HTERT RPE-1 (cell line): Measurements from ENCODE around the gene BUD13.
"Not testable (repeated sequence)": the region's sequence is repeated elsewhere in the genome, so short reads cannot be mapped to it uniquely, and the experiment has no call there.

ENCODE experiments used
- in situ Hi-C: fragments of 300-500 bp; cut with MboI; formaldehyde crosslinking; loops from 4 replicates; pipeline ENCODE4 v1.14.3; 2020; ENCODE audit warnings: low sequenced_read_pairs

BUD13 gene

GRCh38 chr11:116772443-116773202, at the start of gene BUD13:
TSS of gene BUD13 (minus strand) at chr11:116772987. CDS start at chr11:116772964, 23 bp downstream.
- in situ Hi-C loops = no loop called here

GRCh38 chr11:116822575-116822974, 49.8 kb upstream of the BUD13 start:
- in situ Hi-C loops = no loop called here

GRCh38 chr11:116821050-116821918, 48.5 kb upstream of the BUD13 start:
- in situ Hi-C loops = no loop called here

- in situ Hi-C loops = no loop called here
Measured at GRCh38 chr11:116819049-116819448, 46.3 kb upstream of the BUD13 start.

- in situ Hi-C loops = no loop called here
Measured at GRCh38 chr11:116814502-116814901, 41.7 kb upstream of the BUD13 start.

GRCh38 chr11:116813781-116814471, 41.1 kb upstream of the BUD13 start:
- in situ Hi-C loops = no loop called here

- in situ Hi-C loops = no loop called here
Measured at GRCh38 chr11:116813170-116813569, 40.4 kb upstream of the BUD13 start.

GRCh38 chr11:116812109-116812508, 39.3 kb upstream of the BUD13 start:
- in situ Hi-C loops = no loop called here

GRCh38 chr11:116811194-116811593, 38.4 kb upstream of the BUD13 start:
- in situ Hi-C loops = no loop called here

- in situ Hi-C loops = no loop called here
Measured at GRCh38 chr11:116808262-116809175, 35.7 kb upstream of the BUD13 start.

GRCh38 chr11:116807601-116808261, 34.9 kb upstream of the BUD13 start:
- in situ Hi-C loops = no loop called here

- in situ Hi-C loops = no loop called here
Measured at GRCh38 chr11:116804001-116804400, 31.2 kb upstream of the BUD13 start.

GRCh38 chr11:116801662-116802061, 28.9 kb upstream of the BUD13 start:
- in situ Hi-C loops = not testable (repeated sequence)

GRCh38 chr11:116800610-116801009, 27.8 kb upstream of the BUD13 start:
- in situ Hi-C loops = no loop called here

GRCh38 chr11:116798368-116798767, 25.6 kb upstream of the BUD13 start:
- in situ Hi-C loops = no loop called here

- in situ Hi-C loops = no loop called here
Measured at GRCh38 chr11:116797816-116798215, 25.0 kb upstream of the BUD13 start.

GRCh38 chr11:116796548-116796947, 23.8 kb upstream of the BUD13 start:
- in situ Hi-C loops = no loop called here

GRCh38 chr11:116794851-116795250, 22.1 kb upstream of the BUD13 start:
- in situ Hi-C loops = no loop called here

GRCh38 chr11:116793772-116794097, 20.9 kb upstream of the BUD13 start:
- in situ Hi-C loops = no loop called here
